ENCODE data around the gene NADSYN1.

NADSYN1 gene

GRCh38 chr11:71456831-71457230 is 3.8 kb downstream of the NADSYN1 start (continued):
- TF ChIP-seq REST (tag by site-specific recombination; IDR thresholded peaks at IDR 0.05): no peak
- no peak for TF ChIP-seq YY1 (tag by site-specific recombination; IDR thresholded peaks at IDR 0.05)

GRCh38 chr11:71458146-71459070 is 5.4 kb downstream of the NADSYN1 start:
- TF ChIP-seq ZNF660 (tag by site-specific recombination; IDR thresholded peaks at IDR 0.05): no peak
- CTCF ChIA-PET: no interaction called here
- H3K9me3 ChIP-seq (ENCODE audit: control insufficient read depth, insufficient read depth, low read depth, low read length): no peaks in the 10 kb centered on the region
- POLR2A ChIA-PET: no interaction called here
- H3K36me3 ChIP-seq (ENCODE audit: control insufficient read depth in 2 of 2, insufficient read depth in 1 of 2, low read length in 2 of 2): peaks cover 0 to 71% of the 10 kb centered on the region in 2 experiments
- H3K4me3 ChIP-seq (ENCODE audit: low read depth, low read length): no peak overlapping the region
- H3K4me1 ChIP-seq (ENCODE audit: control insufficient read depth, insufficient read depth, low read length): no peaks in the 10 kb centered on the region
- H3K27ac ChIP-seq (ENCODE audit: extremely low read depth, low read depth, low read length): no peak overlapping the region

- peaks cover 0 to 79% of the 10 kb centered on the region in 2 experiments for H3K36me3 ChIP-seq (ENCODE audit: control insufficient read depth in 2 of 2, insufficient read depth in 1 of 2, low read length in 2 of 2)
- no peak overlapping the region for H3K4me3 ChIP-seq (ENCODE audit: low read depth, low read length)
- TF ChIP-seq HOXD13 (CRISPR knock-in tag; IDR thresholded peaks at IDR 0.05; ENCODE audit: borderline replicate concordance): no peak
- TF ChIP-seq ZNF175 (tag by site-specific recombination; IDR thresholded peaks at IDR 0.05): no peak
- POLR2A ChIA-PET: no interaction called here
- no peak overlapping the region for H3K27ac ChIP-seq (ENCODE audit: extremely low read depth, low read depth, low read length)
- no peaks in the 10 kb centered on the region for H3K9me3 ChIP-seq (ENCODE audit: control insufficient read depth, insufficient read depth, low read depth, low read length)
- CTCF ChIA-PET: no interaction called here
- H3K4me1 ChIP-seq (ENCODE audit: control insufficient read depth, insufficient read depth, low read length): no peaks in the 10 kb centered on the region
These were observed 6.2 kb downstream of the NADSYN1 start for GRCh38 chr11:71459076-71459766.

- Histone ChIP-seq H3K36me3 (ENCODE audit: control insufficient read depth in 2 of 2, insufficient read depth in 1 of 2, low read length in 2 of 2) (peaks cover 0 to 76% of the 10 kb centered on the region in 2 experiments; a peak in 2 of 3 replicates), H3K9me3 (ENCODE audit: control insufficient read depth, insufficient read depth, low read depth, low read length) (no peaks in the 10 kb centered on the region), H3K4me1 (ENCODE audit: control insufficient read depth, insufficient read depth, low read length) (no peaks in the 10 kb centered on the region), H3K27ac (ENCODE audit: extremely low read depth, low read depth, low read length) (no peak overlapping the region), H3K4me3 (ENCODE audit: low read depth, low read length) (no peak overlapping the region)
- ChIA-PET POLR2A (no interaction called here), CTCF (no interaction called here)
- no peak for TF ChIP-seq ZNF660 (tag by site-specific recombination; IDR thresholded peaks at IDR 0.05)
- TF ChIP-seq ZNF211 (tag by site-specific recombination; IDR thresholded peaks at IDR 0.05; ENCODE audit: low read depth): no peak
- no peak for TF ChIP-seq ZXDB (tag by site-specific recombination; IDR thresholded peaks at IDR 0.05)
- TF ChIP-seq ZNF341 (tag by site-specific recombination; IDR thresholded peaks at IDR 0.05; ENCODE audit: low read depth): no peak
- no peak for TF ChIP-seq ZNF24 (tag by site-specific recombination; IDR thresholded peaks at IDR 0.05)
- no peak for TF ChIP-seq ZNF362 (tag by site-specific recombination; IDR thresholded peaks at IDR 0.05)
- no peak for TF ChIP-seq ZSCAN30 (tag by site-specific recombination; IDR thresholded peaks at IDR 0.05)
- TF ChIP-seq ZNF324 (tag by site-specific recombination; IDR thresholded peaks at IDR 0.05): no peak
- TF ChIP-seq SP7 (tag by site-specific recombination; IDR thresholded peaks at IDR 0.05): no peak
- TF ChIP-seq OSR2 (tag by site-specific recombination; IDR thresholded peaks at IDR 0.05): no peak
- TF ChIP-seq ZNF133 (tag by site-specific recombination; IDR thresholded peaks at IDR 0.05): no peak
- no peak for TF ChIP-seq ZNF514 (tag by site-specific recombination; IDR thresholded peaks at IDR 0.05)
- TF ChIP-seq TRIM28 (IDR thresholded peaks at IDR 0.05; ENCODE audit: borderline replicate concordance, low read length): no peak
- no peak for TF ChIP-seq ZNF596 (tag by site-specific recombination; IDR thresholded peaks at IDR 0.05)
These were observed 6.8 kb downstream of the NADSYN1 start for GRCh38 chr11:71459767-71460320.
